ENCODE data around the gene MYO6.

The MYO6 gene

DNA sequence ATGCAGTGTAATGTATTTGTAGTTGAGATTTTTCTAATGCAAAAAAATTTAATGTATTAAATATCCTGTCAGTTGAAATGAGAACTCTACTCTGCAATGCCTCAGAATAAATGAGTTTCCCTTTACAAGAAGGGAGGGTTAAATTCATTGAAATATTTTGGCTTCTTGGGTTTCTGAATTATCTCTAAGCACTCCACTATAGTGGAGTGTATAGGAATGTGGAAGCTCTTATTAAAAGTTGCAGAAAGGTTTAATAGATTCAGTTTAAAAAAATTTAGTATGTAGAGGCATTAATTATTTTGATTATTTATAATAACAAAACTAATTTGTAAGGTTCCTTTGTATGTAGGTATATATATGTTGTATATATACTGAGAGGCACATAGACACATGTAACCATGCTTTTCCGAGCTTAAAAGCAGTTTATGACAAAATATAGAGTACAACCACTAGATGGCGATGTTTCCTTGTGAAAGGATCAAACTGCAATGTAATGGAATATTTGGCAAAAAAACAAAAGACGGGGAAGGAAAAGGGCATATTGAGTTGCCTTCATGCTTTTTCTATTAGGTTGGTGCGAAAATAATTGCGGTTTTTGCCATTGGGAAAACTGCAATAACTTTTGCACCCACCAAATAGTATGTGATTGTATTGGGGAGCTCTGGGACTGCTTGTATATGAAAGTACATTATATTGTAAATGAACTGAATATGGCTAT is 144.2 kb downstream of the MYO6 start:
- TF ChIP-seq POLR2AphosphoS5 (IDR thresholded peaks at IDR 0.05; ENCODE audit: low read depth, low read length) = no peak

DNA sequence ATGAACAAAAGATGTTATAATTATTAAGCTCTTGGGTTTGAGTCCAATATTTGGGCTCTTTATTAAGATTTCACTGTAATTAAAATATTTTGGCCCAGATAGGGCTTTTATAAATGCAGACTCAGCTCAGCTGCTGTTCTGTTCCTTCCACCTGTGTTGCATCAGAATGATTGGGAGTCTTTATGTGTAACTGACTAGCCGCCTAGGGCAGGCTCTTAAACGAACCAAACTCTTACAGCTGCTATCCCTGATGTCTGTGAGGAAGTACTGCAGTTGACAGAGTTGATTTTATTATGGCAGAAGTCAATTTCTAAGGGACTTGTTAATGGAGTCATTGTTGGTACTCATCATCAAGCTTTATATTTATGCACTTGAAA is 144.7 kb downstream of the MYO6 start:
- TF ChIP-seq FOXP2 (optimal IDR thresholded peaks at IDR 0.05; ENCODE audit: borderline replicate concordance, extremely low read depth, extremely low read length, insufficient read depth) = no peak
- no peak for TF ChIP-seq SIN3A (IDR thresholded peaks at IDR 0.05; ENCODE audit: borderline replicate concordance, insufficient read depth, low read length)
- TF ChIP-seq POLR2AphosphoS5 (IDR thresholded peaks at IDR 0.05; ENCODE audit: low read depth, low read length) = no peak
- TF ChIP-seq, protein P1, sequence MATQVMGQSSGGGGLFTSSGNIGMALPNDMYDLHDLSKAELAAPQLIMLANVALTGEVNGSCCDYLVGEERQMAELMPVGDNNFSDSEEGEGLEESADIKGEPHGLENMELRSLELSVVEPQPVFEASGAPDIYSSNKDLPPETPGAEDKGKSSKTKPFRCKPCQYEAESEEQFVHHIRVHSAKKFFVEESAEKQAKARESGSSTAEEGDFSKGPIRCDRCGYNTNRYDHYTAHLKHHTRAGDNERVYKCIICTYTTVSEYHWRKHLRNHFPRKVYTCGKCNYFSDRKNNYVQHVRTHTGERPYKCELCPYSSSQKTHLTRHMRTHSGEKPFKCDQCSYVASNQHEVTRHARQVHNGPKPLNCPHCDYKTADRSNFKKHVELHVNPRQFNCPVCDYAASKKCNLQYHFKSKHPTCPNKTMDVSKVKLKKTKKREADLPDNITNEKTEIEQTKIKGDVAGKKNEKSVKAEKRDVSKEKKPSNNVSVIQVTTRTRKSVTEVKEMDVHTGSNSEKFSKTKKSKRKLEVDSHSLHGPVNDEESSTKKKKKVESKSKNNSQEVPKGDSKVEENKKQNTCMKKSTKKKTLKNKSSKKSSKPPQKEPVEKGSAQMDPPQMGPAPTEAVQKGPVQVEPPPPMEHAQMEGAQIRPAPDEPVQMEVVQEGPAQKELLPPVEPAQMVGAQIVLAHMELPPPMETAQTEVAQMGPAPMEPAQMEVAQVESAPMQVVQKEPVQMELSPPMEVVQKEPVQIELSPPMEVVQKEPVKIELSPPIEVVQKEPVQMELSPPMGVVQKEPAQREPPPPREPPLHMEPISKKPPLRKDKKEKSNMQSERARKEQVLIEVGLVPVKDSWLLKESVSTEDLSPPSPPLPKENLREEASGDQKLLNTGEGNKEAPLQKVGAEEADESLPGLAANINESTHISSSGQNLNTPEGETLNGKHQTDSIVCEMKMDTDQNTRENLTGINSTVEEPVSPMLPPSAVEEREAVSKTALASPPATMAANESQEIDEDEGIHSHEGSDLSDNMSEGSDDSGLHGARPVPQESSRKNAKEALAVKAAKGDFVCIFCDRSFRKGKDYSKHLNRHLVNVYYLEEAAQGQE (IDR thresholded peaks at IDR 0.05; ENCODE audit: insufficient read depth in 1 of 2, low read depth in 2 of 2, low read length in 2 of 2) = no peak
- TF ChIP-seq TAF1 (IDR thresholded peaks at IDR 0.05; ENCODE audit: borderline replicate concordance, insufficient read depth, low read length) = no peak

DNA sequence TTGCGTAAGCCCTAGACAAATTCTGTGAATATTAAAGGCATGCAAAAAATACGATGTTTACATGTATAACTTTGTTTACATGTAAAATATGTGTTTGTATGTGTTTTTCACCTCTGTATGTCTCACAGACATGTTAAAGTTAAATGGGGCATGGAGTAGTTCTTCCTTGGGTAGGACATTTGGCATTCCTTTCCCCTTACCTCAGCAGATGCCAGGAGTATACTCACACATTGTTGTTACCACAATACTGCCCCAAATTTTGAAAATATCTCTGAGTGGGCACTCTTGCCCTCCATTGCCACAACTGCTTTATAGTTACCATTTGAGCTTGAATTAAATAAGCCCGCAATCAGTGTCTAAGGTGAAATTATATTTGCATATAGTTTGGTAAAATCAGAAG is 147.5 kb downstream of the MYO6 start:
- TF ChIP-seq FOXP2 (optimal IDR thresholded peaks at IDR 0.05; ENCODE audit: borderline replicate concordance, extremely low read depth, extremely low read length, insufficient read depth) = no peak
- TF ChIP-seq POLR2AphosphoS5 (IDR thresholded peaks at IDR 0.05; ENCODE audit: low read depth, low read length) = no peak

DNA sequence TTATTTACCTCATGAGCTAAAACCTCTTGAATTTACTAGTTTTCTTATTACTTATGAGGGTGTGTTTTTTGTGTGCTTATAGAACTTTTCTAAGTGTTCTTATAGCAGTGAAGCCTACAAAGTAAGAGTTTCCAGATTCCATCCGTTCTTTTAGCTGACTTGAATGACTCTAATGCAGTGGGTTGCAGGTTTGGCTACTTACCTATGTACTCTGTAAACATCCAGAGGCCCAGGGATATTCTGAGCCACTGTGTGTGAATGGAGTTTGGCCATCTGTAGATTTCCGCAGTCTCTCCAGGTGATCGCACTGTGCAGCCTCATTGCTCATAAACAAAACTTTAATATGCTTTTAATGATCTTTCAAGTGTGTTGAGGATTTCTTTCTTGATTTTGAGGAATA is 157.8 kb downstream of the MYO6 start:
- TF ChIP-seq, protein P1 (IDR thresholded peaks at IDR 0.05; ENCODE audit: insufficient read depth in 1 of 2, low read depth in 2 of 2, low read length in 2 of 2) = no peak

DNA sequence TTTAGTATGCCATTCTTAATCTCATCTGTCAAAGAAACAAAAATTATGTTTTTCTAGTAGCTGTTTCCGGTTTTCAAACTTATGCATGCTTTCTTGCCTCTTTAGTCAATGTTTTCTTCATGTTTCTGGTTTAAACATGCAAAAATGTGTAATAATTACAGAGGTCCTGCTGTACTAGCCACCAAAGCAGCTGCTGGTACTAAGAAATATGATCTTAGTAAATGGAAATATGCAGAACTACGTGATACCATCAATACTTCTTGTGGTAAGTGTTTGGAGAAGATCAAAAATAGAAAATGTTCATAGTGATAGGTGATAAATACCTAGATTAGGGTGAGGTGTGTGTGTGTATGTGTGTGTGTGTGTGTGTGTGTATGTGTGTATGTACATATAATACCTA is 158.4 kb downstream of the MYO6 start:
- no peak for TF ChIP-seq SIN3A (IDR thresholded peaks at IDR 0.05; ENCODE audit: borderline replicate concordance, insufficient read depth, low read length)
- TF ChIP-seq POLR2AphosphoS5 (IDR thresholded peaks at IDR 0.05; ENCODE audit: low read depth, low read length) = no peak
- TF ChIP-seq FOXP2 (optimal IDR thresholded peaks at IDR 0.05; ENCODE audit: borderline replicate concordance, extremely low read depth, extremely low read length, insufficient read depth) = no peak
- TF ChIP-seq, protein P1 (IDR thresholded peaks at IDR 0.05; ENCODE audit: insufficient read depth in 1 of 2, low read depth in 2 of 2, low read length in 2 of 2) = no peak
- no peak for TF ChIP-seq TAF1 (IDR thresholded peaks at IDR 0.05; ENCODE audit: borderline replicate concordance, insufficient read depth, low read length)

DNA sequence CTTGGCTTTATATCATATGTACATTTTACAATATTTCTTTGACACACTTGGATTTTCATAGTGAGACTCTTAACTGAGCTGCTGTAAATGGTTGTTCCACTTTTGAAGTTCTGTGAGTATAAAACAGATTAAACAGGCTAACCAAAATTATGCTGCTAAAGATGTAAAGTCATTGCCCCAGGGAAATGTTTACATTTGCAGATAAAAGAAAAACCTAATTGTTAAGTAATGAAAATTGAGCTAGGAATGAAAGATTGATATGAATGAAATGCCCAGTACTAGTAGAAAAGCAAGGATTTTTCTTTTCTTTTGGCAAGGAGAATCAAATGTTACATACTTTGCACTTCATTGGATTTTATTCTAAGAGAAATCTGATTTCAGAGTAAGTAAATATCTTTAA is 164.0 kb downstream of the MYO6 start:
- TF ChIP-seq FOXP2 (optimal IDR thresholded peaks at IDR 0.05; ENCODE audit: borderline replicate concordance, extremely low read depth, extremely low read length, insufficient read depth) (no peak), TAF1 (IDR thresholded peaks at IDR 0.05; ENCODE audit: borderline replicate concordance, insufficient read depth, low read length) (no peak), POLR2AphosphoS5 (IDR thresholded peaks at IDR 0.05; ENCODE audit: low read depth, low read length) (no peak), SIN3A (IDR thresholded peaks at IDR 0.05; ENCODE audit: borderline replicate concordance, insufficient read depth, low read length) (no peak)
- TF ChIP-seq, protein P1 (IDR thresholded peaks at IDR 0.05; ENCODE audit: insufficient read depth in 1 of 2, low read depth in 2 of 2, low read length in 2 of 2) = no peak

Measured in PFSK-1 (cell line).